Measurements from ENCODE around the gene SAA4.
A peak's percentile ranks its signal among the peaks of the same experiment; 100 is the strongest.
"Not testable (repeated sequence)": the region's sequence is repeated elsewhere in the genome, so short reads cannot be mapped to it uniquely, and the experiment has no call there.

The SAA4 gene

GRCh38 chr11:18225913-18226312, 10.7 kb downstream of the SAA4 start:
- no peak for TF ChIP-seq TAF1 (IDR thresholded peaks at IDR 0.05; ENCODE audit: low read depth, low read length)
- no peak for TF ChIP-seq POLR2A (IDR thresholded peaks at IDR 0.05; ENCODE audit: low read depth, low read length)
- no peak for TF ChIP-seq PAX5 (IDR thresholded peaks at IDR 0.05; ENCODE audit: insufficient read depth, low read length, severe bottlenecking)
- no peak for TF ChIP-seq POU2F2 (IDR thresholded peaks at IDR 0.05; ENCODE audit: low read depth, low read length)
- TF ChIP-seq SPI1 (IDR thresholded peaks at IDR 0.05; ENCODE audit: low read depth, low read length) = no peak
- TF ChIP-seq POLR2AphosphoS5 (IDR thresholded peaks at IDR 0.05; ENCODE audit: low read depth, low read length) = no peak
- DNase-seq (ENCODE audit: insufficient read length, low spot score) = no peak
- no peak for FAIRE-seq

GRCh38 chr11:18223591-18224387, 12.8 kb downstream of the SAA4 start:
- no peak for FAIRE-seq
- TF ChIP-seq PAX5 (IDR thresholded peaks at IDR 0.05; ENCODE audit: insufficient read depth, low read length, severe bottlenecking) (no peak), POU2F2 (IDR thresholded peaks at IDR 0.05; ENCODE audit: low read depth, low read length) (no peak), SPI1 (IDR thresholded peaks at IDR 0.05; ENCODE audit: low read depth, low read length) (no peak), POLR2A (IDR thresholded peaks at IDR 0.05; ENCODE audit: low read depth, low read length) (no peak), POLR2AphosphoS5 (IDR thresholded peaks at IDR 0.05; ENCODE audit: low read depth, low read length) (no peak), TAF1 (IDR thresholded peaks at IDR 0.05; ENCODE audit: low read depth, low read length) (no peak)

GRCh38 chr11:18222814-18223421, 13.7 kb downstream of the SAA4 start:
- FAIRE-seq = peak; percentile 93
- DNase-seq (ENCODE audit: insufficient read length, low spot score) = no peak
- peak; percentile 63 for TF ChIP-seq SPI1 (IDR thresholded peaks at IDR 0.05; ENCODE audit: low read depth, low read length)
- TF ChIP-seq PAX5 (IDR thresholded peaks at IDR 0.05; ENCODE audit: insufficient read depth, low read length, severe bottlenecking) = no peak

More at GRCh38 chr11:18223591-18224387, 12.8 kb downstream of the SAA4 start:
- no peak for DNase-seq (ENCODE audit: insufficient read length, low spot score)

- FAIRE-seq (no peak), DNase-seq (ENCODE audit: insufficient read length, low spot score) (no peak)
- TF ChIP-seq PAX5 (IDR thresholded peaks at IDR 0.05; ENCODE audit: insufficient read depth, low read length, severe bottlenecking) (no peak), SPI1 (IDR thresholded peaks at IDR 0.05; ENCODE audit: low read depth, low read length) (no peak), POLR2AphosphoS5 (IDR thresholded peaks at IDR 0.05; ENCODE audit: low read depth, low read length) (no peak), POLR2A (IDR thresholded peaks at IDR 0.05; ENCODE audit: low read depth, low read length) (no peak), TAF1 (IDR thresholded peaks at IDR 0.05; ENCODE audit: low read depth, low read length) (no peak), POU2F2 (IDR thresholded peaks at IDR 0.05; ENCODE audit: low read depth, low read length) (no peak)
Observed at GRCh38 chr11:18221274-18221876, 15.2 kb downstream of the SAA4 start.

- no peak for FAIRE-seq
- no peak for DNase-seq (ENCODE audit: insufficient read length, low spot score)
- TF ChIP-seq POU2F2 (IDR thresholded peaks at IDR 0.05; ENCODE audit: low read depth, low read length) (no peak), PAX5 (IDR thresholded peaks at IDR 0.05; ENCODE audit: insufficient read depth, low read length, severe bottlenecking) (no peak), TAF1 (IDR thresholded peaks at IDR 0.05; ENCODE audit: low read depth, low read length) (no peak), POLR2AphosphoS5 (IDR thresholded peaks at IDR 0.05; ENCODE audit: low read depth, low read length) (no peak), SPI1 (IDR thresholded peaks at IDR 0.05; ENCODE audit: low read depth, low read length) (no peak), POLR2A (IDR thresholded peaks at IDR 0.05; ENCODE audit: low read depth, low read length) (no peak)
Observed at GRCh38 chr11:18209058-18209457, 27.5 kb downstream of the SAA4 start.

GRCh38 chr11:18204771-18205170, 31.8 kb downstream of the SAA4 start:
- DNase-seq (ENCODE audit: insufficient read length, low spot score) (no peak), FAIRE-seq (no peak)
- TF ChIP-seq PAX5 (IDR thresholded peaks at IDR 0.05; ENCODE audit: insufficient read depth, low read length, severe bottlenecking) (no peak), POLR2A (IDR thresholded peaks at IDR 0.05; ENCODE audit: low read depth, low read length) (no peak), SPI1 (IDR thresholded peaks at IDR 0.05; ENCODE audit: low read depth, low read length) (no peak), POU2F2 (IDR thresholded peaks at IDR 0.05; ENCODE audit: low read depth, low read length) (no peak), POLR2AphosphoS5 (IDR thresholded peaks at IDR 0.05; ENCODE audit: low read depth, low read length) (no peak), TAF1 (IDR thresholded peaks at IDR 0.05; ENCODE audit: low read depth, low read length) (no peak)

GRCh38 chr11:18204220-18204619, 32.4 kb downstream of the SAA4 start:
- FAIRE-seq = no peak
- no peak for DNase-seq (ENCODE audit: insufficient read length, low spot score)
- TF ChIP-seq POLR2A (IDR thresholded peaks at IDR 0.05; ENCODE audit: low read depth, low read length) (no peak), POLR2AphosphoS5 (IDR thresholded peaks at IDR 0.05; ENCODE audit: low read depth, low read length) (no peak), SPI1 (IDR thresholded peaks at IDR 0.05; ENCODE audit: low read depth, low read length) (no peak), PAX5 (IDR thresholded peaks at IDR 0.05; ENCODE audit: insufficient read depth, low read length, severe bottlenecking) (no peak), POU2F2 (IDR thresholded peaks at IDR 0.05; ENCODE audit: low read depth, low read length) (no peak), TAF1 (IDR thresholded peaks at IDR 0.05; ENCODE audit: low read depth, low read length) (no peak)

GRCh38 chr11:18203723-18204122, 32.9 kb downstream of the SAA4 start:
- FAIRE-seq = peak; percentile 47
- TF ChIP-seq POU2F2 (IDR thresholded peaks at IDR 0.05; ENCODE audit: low read depth, low read length) (no peak), POLR2AphosphoS5 (IDR thresholded peaks at IDR 0.05; ENCODE audit: low read depth, low read length) (no peak), TAF1 (IDR thresholded peaks at IDR 0.05; ENCODE audit: low read depth, low read length) (no peak), PAX5 (IDR thresholded peaks at IDR 0.05; ENCODE audit: insufficient read depth, low read length, severe bottlenecking) (no peak), SPI1 (IDR thresholded peaks at IDR 0.05; ENCODE audit: low read depth, low read length) (no peak), POLR2A (IDR thresholded peaks at IDR 0.05; ENCODE audit: low read depth, low read length) (no peak)
- DNase-seq (ENCODE audit: insufficient read length, low spot score) = peak; percentile 30

GRCh38 chr11:18197738-18198137, 38.9 kb downstream of the SAA4 start:
- not testable (repeated sequence) for DNase-seq (ENCODE audit: insufficient read length, low spot score); FAIRE-seq
